NCI-H345 treated with DMSO at 0.1 percent for 48 hours (cell line): ENCODE data around the gene FKBP8.
"Not testable (repeated sequence)": the region's sequence is repeated elsewhere in the genome, so short reads cannot be mapped to it uniquely, and the experiment has no call there.

Experiments used
- DNase-seq: peaks from one replicate; lab custom pipeline; 2025; ENCODE audit not compliant: unreplicated experiment; lab: John Stamatoyannopoulos, UW

The FKBP8 gene

DNA sequence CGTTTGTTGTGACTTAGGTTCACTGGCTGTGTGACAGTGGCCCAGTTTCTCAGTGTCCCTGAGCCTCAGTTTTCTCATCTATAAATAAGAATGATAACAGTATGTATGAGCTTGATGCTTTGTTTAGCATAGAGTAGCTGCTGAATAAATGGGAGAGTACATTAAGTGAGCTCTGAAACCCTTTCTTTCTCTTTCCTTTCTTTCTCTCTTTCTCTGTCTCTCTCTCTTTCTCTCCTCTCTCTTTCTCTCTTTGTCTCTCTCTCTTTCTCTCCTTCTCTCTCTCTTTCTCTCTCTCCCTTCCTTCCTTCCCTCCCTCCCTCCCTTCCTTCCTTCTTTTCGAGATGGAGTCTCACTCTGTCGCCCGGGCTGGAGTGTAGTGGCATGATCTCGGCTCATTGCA lies 16.3 kb upstream of the FKBP8 start:
- no peak for DNase-seq

DNA sequence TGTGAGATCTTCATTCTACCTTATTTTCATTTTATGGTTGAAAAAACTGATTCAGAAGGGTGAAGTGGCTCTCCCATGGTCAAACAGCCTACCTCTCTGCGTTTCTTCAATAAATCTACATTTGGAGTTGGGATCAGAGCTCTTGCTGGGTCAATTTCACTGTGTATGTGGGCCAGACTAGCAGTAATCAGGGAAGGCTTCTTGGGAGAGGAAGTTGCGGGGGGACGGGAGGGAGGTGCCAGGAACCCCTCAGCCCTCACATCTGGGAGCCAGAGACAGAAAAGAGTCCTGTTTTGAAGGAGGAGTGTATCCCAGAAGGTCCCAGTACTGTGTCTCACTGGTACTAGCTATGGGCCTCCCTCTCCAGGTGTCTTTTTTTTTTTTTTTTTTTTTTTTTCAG lies 15.2 kb upstream of the FKBP8 start:
- DNase-seq, result no peak

DNA sequence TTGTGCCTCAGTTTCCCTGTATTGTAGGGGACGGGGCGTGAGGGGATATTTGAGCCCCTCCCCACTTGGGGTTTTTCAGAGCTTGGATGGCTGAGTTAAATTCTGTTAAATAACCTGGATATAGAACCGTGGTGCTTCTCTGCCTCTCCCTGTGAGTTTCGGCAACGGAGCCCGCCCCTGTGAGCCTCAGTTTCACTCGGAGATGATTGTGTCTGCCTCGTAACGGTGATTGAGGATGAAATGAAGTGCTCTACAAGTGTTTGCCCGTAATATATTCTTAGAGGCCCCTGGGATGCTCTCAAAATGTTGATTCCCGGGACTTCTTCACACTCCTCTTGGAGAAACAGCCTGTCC lies 14.8 kb upstream of the FKBP8 start:
- DNase-seq, result no peak

DNA sequence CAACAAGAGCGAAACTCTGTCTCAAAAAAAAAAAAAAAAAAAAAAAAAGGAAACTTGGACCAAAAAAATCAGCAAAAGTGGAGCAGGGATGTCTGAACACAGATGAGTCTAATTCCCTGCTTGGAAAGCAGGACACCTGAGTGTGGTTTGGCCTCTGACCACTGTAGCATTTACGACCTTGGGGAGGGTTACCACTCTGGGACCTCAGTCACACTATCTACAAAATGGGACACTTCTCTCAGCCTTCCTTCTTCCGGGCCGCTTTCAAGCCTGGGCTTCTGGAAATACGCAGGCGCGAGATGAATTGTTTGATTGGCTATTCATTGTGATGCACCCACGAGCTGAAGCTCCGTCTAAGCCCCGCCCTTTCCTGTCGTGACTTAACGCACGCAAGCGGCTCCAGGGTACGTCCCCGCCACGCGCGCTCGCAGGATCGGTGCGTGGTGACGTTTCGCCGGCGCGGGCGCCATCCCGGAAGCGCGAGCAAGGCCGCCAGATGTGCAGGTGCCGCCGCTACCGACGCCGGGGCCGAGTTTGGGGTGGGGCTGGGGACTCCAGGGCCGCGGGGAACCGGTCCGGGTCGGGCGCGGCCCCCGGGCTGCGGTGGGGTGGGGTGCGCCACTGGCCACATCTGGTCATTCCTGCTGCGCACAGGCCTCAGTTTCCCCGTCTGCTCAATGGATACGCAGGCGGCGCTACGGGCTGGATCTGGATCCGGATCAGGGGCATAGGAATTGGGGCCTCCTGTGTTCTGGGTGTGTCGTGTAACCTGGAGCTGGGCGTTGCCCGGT lies 14.2 kb upstream of the FKBP8 start, which contains the start of gene KXD1:
TSS of gene KXD1 (plus strand) at position 460 of the 791 bp plus-strand sequence. CDS start 4,187 bp downstream, outside the sequence.
- peak; percentile 93 for DNase-seq

DNA sequence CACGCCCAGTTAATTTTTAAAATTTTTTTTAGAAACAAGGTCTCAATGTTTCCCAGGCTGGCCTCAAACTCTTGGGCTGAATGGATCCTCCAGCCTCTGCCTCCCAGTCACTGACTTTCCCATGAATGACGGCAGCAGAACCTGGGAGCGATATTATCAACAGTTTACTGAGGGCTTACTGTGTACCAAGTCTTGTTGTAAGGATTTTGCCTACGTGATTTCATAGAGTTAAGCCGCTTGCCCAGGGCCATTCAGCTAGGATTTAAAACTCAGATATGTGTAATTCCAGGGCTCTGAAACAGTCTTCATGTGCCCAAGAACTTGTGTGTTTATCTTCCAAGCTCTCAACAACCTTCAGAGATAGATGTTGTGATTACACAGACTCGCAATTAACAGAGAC lies 8.3 kb upstream of the FKBP8 start:
- no peak for DNase-seq

DNA sequence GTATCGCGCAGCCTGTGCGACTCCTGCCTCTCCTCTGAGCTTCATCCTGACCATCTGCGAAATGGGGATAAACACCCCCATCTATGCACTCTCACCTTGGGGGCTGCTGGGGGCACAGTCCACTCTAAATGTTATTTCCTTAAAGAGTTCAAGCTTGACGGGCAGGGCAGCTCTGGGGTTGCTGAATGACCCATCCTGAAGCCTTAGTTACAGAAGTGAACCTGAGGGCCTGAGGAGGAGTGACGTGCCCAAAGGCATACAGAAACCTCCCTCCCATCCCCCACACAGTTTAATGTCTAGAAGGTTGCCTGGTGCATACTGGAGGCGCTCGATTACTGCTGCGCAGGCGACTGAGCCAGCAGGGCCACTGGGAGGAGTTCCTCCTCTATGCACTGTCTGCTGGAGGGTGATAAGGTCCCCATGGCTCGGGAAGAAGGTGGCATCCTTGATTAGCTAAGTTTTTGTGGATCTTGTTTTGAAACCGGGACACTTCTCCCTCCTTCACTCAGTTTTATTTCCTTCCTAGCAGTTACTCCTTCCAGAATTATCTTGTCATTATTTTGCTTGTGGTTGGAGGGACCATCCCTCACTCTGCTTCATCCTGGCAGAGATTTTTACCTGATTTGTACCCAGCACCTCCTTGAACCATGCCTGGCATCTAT lies 572 bp upstream of the FKBP8 start:
- peak; percentile 6 for DNase-seq

DNA sequence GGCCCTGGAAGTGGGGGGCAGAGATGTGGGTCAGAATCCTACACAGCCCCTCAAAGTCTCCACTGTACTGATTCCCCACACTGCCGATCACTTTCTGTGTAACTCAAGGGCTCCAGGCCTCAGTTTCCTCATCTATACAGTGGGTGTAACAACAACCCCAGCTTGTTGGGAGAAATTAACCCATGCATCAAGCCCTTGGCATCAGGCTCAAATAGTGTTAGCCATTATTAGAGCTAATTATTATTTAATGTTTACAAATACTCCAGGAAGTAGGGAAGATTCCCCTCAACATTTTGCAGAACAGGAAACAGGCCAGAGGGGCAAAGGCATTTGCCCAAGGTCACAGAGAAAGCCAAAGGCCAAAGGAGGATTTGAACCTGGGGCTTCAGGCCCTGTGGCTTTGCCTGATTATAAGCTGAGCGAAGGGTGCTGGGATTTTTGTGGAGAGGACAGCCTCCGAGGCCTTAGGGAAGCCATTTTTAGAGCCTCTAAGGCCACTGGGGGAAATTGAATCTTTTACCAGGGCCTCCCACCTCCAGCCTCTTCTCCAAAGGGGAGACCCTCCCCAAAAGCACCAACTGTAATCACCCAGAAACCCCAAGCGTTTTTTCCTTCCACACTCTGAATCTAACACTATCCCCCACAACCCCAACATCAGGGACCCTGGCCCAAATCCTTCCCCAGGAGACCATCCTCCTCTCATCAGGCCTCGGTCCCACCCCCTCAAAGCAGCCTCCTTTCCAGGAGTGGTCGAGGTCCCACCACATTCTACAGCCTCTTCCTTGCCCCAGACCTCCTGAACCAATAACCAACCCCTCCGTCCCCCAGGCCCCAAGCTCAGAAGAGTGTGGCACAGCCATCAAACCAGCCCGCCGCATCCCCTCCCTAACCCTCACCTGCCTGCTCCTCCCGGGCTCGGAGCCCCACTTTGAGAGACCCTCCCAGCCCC lies 1.1 kb downstream of the FKBP8 start:
- no peak for DNase-seq

DNA sequence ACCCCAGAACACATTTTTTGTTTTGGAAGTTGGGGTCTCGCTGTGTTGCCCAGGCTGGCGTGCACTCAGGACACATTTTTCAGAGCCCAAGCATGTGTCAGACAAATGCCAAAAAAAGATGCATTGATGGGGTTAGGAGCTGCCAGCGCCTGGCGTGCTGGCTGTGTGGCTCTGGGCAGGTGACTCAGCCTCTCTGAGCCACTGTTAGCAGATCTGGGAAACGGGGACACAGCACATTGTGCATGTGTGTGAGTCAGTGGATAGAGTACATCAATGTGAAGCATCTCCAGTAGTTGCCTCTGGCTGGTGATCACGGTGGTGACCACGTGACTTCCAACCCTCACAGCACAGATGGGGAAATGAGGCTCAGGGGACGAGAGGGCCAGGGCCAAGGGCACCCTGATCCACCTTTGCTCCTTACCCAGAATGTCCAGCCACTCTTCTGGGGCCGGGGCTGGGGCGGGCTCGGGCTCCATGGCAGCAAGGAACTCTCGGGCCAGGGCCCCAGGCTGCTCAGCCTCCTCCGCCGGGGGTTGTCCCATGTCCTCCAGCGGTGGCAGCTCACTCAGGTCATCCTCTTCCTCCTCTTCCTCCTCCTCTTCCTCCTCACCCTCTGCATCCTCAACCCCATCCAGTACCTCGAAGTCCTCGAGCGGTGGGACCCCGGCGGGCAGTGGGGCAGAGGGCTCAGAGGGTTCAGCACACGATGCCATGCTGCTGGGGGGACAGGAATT lies 1.9 kb downstream of the FKBP8 start:
- DNase-seq, result no peak

DNA sequence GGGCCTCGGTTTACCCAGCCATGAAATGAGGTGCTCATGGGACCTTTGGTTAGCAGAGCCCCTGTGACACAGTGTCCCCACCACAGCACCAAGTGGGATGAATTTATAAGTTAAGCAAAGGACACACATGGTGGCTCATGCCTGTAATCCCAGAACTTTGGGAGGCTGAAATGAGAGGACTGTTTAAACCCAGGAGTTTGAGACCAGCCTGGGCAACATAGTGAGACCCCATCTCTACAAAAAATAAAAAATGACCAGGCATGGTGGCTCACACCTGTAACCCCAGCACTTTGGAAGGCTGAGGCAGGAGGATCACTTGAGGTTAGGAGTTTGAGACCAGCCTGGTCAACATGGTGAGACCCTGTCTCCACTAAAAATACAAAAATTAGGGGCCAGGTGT lies 3.2 kb downstream of the FKBP8 start:
- DNase-seq, result not testable (repeated sequence)

DNA sequence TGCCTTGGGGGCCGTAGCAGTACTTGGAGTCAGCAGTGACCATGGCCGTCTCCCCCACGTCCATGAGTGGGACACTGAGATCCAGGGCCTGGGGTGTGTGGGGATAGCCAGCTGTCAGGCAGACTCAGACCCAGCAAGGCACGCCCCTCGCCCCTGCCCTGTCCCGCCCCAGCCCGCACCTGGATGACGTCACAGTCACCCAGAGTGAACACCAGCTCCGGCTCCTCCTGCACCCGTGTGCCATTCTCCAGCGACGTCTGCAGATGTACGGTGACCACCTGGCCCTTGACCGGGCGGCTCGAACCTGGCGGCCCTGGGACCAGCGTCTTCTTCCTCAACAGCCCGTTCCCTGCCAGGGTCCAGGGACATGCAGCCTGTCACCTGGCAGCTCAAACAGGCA lies 4.0 kb downstream of the FKBP8 start:
- no peak for DNase-seq

DNA sequence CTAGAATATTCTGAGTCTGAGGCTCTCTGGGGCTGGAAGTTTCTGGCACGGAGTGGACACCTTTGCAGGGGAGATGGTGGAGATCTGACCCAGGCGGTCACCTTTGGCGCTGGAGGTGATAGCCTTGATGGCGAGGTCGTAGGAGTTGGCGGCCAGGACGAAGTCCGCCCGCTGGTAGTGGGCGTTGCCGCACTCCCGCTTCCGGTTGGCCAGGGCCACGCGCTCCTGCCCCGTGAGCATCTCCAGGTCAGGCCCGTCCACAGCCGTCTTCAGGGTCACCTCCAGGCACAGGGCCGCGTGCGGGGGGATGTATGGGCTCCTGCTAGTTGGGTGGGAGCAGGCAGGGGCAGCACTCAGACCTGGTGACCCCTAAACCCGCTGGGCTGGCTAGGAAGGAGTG lies 5.3 kb downstream of the FKBP8 start:
- no peak for DNase-seq

DNA sequence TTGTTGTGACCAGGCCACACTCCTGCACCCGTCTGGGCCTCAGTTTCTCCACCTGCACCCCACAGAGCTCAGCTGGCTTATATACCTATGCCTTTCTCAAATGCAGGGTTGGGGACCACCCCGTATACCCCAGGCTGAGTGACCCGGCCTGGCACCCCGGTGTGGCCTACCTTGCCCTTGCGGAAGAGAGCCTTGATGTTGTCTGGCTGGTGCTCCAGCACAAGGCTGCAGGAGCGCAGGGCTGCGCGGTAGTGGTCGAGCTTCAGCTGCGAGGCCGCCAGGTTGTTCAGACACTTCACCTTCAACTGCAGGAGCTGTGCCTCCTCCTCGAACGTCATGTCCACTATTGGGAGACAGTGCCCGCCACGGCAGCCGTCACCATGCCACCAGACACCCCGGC lies 5.9 kb downstream of the FKBP8 start:
- no peak for DNase-seq

DNA sequence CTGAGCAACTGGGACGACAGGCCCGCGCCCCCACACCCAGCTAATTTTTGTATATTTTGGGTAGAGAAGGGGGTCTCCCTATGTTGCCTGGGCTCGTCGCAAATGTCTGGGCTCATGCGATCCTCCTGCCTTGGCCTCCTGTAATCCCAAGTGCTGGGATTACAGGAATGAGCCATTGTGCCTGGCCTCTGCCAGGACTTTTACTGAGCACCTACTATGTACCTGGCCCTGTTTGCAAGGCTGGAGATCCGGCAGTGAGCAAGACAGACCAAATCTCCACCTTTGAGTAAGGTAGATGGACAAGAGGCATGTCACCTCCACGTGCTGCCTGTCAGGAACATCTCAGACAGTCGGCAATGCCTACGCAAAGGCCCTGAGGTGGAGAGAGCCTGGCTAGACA lies 6.9 kb downstream of the FKBP8 start:
- no peak for DNase-seq

DNA sequence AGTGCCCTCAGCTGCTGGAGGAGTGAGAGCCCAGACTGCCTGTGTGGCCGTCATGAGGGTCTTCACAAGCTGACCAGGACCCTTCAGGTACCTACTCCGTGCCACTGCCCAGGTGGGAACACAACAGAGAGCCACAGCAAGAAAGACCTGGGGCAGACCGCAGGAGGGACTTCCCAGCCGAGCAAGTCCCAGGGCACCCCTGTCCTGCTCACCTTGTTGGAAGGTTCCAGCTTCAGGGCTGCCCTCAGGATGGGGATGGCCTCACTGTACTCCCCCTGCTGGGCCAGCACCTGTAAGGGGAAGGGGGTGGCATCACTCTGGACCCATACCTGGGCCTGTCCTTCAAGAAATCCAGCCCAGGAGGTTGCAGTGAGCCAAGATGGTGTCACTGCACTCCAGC lies 10.3 kb downstream of the FKBP8 start:
- DNase-seq, result no peak

DNA sequence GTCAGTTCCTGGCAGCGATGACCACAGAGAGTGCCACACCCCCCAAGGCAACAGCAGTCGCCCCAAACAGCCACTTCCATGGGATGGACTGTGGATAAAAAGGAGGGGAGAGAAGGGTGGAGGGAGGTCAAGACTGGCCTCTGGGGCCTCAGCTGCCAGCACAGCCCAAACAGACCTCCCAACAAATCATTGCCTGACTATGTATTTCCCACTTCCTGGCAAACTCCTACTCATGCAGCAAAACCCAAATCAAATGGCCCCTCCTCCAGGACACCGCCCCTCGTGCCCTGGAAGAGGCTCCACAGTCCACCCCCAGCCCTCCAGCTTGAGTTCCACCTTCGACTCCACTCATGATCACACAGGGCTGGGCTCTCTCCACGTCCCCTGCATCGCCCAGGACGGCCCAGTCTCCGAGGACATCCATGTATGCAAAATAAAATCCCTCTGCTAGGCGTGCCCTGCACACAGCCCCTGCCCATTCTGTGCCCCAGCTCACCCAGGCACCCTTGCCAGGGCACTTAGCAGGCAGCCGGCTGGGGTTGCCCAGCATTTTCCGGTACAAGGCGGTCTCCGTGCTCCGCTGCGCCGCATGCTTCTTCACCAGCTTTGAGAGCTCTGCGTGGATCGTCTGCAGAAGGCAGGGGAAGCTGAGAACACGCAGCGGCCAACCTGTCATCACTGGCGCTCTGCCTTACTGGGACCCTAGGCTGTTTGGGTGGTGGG lies 11.0 kb downstream of the FKBP8 start:
- DNase-seq, result no peak

DNA sequence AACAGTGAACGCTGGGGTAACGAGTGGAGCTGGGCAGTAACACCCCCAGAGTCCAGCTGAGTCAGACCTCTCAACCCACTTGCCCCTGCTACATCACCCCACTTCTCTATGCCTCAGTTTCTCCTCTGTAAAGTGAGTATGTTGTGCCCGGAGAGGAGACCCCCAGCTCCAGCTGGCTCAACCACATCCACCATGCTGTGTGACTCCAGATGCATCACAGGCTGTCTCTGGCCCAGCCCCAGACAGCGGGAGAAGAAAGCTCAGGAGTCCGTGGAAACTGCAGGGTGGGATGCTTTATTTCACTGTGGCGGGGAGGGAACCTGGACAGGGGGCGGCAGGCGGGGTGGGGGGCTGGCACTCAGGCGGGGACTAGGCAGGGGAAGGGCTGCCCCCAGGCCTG lies 11.9 kb downstream of the FKBP8 start:
- DNase-seq, result no peak

DNA sequence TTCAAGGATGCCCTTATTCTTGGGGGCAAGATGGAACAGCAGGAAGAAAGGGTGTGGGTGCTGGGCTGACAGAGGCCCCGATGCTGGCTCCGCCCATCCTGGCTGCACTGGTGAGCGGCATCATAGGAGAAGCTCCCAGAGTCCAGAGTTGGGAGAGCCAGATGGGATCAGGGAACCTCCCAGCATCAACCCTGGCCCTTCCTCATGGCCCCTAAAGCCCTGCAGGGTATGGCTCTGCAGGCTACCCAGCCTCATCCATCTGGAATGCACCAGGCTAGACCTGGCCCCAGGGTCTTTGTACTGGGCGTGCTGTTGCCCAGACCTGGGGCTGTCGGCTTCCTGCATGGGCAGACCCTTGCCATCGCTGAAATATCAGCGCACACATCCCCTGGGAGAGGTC lies 13.6 kb downstream of the FKBP8 start:
- no peak for DNase-seq

DNA sequence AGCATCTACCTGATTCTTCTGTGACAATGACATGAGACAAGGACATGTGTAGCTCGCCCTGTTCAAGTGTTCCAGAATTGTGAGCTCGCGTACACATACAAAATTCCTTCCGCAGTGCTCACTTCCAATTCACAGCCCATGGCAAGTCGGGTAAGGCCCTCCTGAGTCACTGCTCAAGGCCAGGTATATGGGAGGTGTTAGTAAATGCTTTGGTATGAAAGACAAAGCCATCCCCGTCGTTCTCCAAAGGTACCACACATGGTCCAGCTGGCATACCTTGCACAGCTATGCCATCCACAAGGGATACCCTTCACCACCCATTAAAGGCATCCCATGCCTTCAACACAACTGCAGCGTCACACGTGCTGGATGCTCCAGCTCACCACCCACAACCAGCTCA lies 17.1 kb downstream of the FKBP8 start:
- DNase-seq, result no peak

DNA sequence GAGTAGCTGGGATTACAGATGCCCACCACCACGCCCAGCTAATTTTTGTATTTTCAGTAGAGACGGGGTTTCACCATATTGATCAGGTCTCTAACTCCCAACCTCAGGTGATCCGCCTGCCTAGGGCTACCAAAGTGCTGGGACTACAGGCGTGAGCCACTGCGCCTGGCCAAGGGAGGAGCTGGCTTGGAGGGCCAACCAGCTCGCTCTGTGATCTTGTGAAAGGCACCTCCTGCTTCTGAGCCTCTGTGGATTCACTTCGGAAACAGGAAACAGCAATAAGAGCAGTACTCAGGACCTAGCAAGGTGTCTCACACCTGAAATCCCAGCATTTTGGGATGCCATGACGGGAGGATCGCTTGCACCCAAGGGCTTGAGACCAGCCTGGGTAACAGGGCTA lies 19.5 kb downstream of the FKBP8 start:
- DNase-seq, result no peak

DNA sequence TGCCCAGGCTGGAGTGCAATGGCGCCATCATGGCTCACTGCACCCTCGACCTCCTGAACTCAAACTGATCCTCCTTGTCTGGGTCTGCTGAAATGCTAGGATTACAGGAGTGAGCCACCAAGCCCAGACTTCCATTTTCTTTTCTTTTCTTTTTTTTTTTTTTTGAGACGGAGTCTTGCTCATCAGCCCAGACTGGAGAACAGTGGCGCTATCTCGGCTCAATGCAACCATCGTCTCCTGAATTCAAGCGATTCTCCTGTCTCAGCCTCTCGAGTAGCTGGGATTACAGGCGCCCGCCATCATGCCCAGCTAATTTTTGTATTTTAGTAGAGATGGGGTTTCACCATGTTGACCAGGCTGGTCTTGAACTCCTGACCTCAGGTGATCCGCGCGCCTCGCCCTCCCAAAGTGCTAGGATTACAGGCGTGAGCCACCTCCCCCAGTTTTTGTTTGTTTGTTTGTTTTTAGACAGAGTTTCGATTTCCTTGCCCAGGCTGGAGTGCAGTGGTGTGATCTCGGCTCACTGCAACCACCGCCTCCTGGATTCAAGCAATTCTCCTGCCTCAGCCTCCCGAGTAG lies 20.4 kb downstream of the FKBP8 start:
- DNase-seq, result not testable (repeated sequence)
